HG02623 (cell line): ENCODE measurements around the gene SCYL1.

Experiments used
- ATAC-seq: cut with Tn5 transposase; IDR thresholded peaks from one replicate; pipeline ENCODE4 v1.9.1; 2021; ENCODE audit warnings: moderate library complexity; ENCODE audit not compliant: unreplicated experiment

SCYL1 gene

DNA sequence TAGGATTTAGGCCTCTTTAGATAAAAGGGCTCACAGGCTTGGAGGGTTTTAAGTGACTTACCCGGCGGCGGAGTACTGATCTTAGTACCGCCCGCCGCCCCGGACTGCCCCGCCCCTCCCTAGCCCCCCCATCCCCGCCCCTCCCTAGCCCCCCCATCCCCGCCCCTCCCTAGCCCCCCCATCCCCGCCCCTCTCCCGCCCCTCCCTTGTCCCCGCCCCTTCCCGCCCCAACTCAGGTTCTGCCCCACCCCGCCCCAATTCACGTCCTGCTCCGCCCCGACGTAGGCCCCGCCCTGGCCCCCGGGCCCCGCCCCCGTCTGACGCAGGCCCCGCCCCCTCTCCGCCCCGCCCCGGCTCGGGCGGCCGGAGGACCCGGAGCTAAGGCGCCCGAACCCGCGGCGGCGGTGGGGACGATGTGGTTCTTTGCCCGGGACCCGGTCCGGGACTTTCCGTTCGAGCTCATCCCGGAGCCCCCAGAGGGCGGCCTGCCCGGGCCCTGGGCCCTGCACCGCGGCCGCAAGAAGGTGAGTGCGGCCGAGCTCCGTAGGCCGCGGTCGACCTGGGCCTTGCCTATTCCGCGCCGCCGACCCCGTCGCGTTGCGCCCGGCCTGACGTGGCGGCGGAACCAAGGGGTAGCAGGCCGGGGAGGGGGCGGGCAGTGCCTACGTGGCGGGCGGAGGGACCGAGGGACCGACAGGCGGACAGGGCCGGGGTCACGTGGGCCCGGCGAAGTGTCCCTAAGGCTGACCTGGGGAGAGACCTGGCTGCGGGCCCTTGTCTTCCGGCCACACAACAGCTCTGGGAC lies at the start of gene SCYL1:
Gene SCYL1, plus strand, starts transcription at position 343 of the 805 bp plus-strand sequence. Its CDS starts 71 bp downstream, at position 414.
- ATAC-seq = peak; percentile 70

DNA sequence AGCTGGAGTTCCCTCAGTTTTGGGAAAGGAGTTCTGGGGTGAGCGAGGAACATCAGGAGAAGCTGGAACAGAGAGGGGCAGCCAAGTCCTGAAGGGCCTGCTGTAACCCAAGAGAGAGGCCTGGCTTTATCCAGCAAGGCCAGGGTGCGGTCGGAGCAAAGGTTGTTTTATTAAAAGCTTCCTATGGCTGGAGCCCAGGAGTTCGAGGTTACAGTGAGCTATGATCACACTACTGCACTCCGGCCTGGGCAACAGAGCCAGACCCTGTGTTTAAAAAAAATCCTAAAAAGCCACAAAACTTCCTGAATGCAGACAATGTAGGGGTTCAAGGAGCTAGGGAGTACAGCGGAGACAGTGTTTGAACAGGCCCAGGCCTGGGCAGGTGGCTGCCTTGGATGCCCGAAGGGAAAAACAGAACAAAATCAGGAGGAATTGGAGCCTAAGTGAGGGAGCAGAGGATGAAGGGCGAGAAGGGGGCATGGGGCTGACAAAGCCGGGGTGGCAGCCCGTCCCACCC lies 48.2 kb upstream of the SCYL1 start:
- ATAC-seq = no peak

DNA sequence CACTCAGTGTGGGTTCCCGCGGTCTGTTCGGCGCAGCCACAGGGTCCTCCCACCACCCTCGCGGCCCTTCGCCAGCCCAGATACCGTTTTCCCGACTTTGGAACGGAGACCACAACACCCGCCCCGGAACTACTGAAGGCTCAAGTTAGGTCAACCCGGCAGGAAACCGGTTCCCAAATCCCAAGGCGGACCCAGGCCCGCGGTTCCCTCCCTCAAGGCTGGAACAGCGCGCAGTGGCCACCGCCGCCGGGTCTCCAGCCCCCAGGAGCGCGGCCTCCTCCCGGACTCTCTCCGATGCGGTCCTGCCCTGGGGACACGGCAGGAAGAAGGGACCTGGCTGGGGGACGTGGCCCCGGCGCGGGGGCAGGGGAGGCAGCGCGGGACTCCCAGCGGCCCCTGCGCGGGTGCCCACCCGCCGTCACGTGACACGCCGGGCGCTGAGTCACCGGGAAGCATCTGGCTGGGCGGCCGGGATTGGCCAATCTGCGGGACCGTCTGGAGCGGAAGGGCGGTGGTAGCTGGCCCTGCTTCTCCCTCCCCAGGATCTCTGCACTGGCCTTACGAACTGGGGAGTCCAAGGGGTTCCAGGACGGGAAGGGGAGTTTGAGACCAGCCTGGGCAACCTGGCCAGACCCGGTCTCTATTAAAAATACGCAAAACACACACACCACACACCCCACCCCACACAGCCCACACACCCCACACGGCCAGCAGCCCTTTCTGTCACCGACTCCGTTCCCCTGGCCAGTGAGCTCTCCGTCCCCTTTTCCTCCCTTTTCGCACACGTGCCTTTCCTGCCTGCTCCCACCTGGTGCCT lies 47.5 kb upstream of the SCYL1 start:
- peak; percentile 81 for ATAC-seq

DNA sequence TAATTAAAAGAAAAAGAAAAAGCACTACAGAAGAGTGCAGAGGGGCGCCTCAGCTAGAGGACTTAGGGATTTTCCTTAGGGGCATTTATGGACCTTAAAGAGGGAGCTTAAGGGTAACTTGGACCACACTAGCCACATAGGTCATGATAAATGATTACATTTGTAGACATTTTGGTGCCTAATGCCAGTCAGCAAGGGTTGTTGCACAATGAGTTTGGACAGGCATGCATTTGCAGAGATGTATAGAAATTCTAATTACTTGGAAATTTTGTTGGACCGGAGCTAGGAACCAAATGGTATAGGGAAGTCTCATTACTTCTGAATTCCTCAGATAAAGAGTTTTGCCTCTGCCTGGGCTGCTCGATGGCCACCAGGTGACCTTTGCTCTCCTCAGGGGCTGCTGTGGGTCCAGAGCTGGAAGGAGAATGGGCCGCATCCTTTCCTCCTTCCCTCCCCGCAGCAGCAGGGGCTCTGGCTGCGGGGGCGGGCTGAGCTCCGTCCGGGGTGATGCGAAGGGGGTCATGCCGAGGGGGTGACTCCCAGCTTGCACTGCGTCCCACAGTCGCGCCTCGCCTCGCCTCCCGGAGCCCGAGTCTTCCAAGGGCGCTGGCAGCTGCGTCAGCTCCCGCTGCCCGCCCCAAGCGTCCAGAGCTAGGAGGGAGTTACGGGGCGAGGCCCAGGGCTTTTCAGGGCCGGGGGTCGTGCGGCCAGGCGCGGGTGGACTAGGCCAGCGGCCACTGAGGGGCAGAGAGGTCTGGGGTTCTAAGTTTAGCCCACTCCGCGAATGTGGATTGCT lies 46.3 kb upstream of the SCYL1 start:
- ATAC-seq = no peak

GRCh38 chr11:65479184-65480145 lies 45.4 kb upstream of the SCYL1 start:
- ATAC-seq = no peak

DNA sequence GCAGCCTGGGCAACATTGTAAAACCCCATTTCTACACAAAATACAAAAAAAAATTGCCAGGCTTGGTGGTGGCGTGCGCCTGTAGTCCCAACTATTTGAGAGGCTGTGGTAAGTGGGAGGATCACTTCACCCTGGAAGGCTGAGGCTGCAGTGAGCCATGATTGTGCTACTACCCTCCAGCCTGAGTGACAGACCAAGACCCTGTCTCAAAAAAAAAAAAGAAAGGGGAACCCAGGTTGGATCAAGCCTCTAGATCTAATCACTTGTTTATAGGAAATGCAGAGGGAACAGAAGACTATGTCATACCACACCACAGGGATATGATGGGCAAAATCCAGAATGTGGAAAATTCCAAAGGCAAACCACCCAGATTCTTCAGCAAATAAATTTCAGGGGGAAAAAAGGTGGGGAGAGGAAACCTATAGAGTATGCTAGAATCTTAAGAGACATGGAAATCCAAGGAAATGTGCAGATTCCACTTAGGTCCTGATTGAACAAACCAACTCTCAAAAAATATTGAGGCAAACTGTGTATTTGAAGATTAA lies 42.5 kb upstream of the SCYL1 start:
- ATAC-seq = no peak

GRCh38 chr11:65485920-65486219 lies 39.0 kb upstream of the SCYL1 start:
- ATAC-seq = no peak

DNA sequence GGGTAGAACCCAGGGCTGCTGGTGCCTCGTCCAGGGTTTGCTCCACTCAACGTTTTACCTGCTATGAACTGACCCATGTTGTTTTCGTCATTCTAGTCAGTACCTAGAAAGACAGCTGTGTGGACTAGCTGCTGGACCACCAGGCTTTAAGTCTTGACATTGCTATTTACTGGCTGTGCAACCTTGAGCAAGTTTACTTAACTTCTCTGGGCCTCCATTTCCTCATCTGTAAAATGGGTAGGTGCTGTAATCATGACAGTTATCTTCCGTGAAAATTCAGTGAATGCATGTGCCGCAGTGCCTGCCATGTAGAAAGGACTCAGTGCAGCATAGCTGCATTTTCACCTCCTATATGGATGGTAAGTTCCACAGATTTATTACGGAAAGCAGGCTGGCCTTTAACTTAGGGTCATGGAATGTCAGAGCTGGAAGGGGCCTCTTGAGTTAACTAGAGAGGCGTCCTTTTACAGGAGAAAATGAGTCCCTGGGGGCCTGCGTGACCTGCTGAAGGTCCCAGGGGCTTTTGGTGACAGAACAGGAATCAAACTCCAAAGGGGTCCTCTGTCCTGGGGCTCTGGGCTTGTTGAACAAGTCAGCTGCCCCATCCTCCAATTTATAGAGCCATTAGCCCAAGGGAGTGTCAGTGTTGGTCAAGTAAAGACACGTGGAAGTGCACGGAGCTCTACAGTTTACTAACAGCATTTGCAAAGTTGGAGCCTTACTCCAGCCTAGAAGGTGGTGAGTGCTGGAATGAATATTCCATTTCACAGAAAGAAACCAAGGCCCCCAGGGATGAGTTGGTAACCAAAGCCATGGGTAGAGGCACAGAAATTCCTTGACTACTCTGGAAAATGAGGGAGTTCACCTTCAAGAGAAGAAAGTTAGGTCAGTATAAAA lies 38.1 kb upstream of the SCYL1 start:
- no peak for ATAC-seq

GRCh38 chr11:65487467-65488272 lies 37.2 kb upstream of the SCYL1 start:
- no peak for ATAC-seq

DNA sequence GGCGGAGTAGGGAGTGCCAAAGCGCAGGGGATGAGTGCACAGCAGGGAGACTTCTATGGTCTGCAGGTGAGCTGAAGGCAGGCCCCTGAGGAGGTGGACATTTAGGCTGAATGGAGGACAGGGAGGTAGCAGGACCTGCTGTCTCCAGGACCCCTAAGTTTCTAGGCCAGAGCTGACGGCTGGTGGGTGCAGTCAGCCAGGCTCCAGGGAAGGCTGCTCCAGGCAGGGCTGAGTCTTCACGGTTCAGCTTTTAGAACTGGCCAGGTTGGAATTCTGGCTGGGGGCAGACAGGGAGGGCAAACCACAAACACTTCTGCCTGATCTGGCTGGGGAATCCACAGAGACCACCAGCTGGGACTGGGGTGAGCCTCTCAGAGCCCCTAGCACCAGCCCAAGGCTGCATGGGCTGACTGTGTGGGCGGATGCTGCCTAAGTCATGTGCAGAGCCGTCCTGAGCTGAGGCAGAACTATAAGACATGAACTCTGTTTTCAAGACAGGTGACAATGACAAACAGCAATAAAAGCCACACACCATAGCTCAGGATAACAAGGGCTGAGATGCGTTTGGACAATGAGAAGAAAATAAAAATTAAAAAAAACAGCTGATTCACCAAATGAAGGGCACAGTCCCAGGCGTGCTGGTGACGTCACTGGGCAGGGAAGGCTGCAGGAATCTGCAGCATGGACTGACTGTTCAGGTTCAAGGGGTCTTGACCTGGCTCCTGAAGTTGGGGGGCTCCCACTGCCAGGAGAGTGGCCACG lies 36.4 kb upstream of the SCYL1 start:
- no peak for ATAC-seq

- no peak for ATAC-seq
Observed at GRCh38 chr11:65489035-65489705, 35.7 kb upstream of the SCYL1 start.

DNA sequence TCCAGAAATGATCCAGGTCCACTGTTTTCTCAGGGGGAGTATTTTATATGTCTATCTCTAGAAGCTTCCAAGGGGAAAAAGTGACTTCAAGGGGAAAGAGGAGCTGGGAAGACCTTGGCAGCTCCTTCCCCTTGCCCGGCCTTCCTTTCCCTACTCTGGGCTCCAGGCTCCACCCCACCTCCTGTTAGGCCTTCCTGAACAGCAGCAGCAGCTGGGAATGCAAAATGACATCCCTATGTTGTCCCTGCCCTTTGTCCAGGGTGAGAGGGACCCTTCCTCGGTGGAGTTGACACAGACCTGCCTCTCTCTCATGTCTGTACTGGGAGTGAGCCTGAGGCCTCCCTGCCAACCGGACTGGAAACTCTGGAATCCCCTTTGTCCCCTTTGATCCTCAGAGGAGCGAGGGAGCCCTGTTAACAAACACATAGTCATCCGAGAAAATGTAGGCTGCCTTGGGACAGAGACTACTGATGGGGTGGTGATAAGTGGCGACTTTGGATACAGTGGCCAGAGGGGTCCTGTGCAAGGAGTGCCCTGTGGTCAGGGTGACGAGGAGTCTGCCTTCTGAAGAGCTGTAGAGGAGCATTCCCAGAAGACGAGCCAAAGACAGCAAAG lies 35.1 kb upstream of the SCYL1 start:
- ATAC-seq = no peak

DNA sequence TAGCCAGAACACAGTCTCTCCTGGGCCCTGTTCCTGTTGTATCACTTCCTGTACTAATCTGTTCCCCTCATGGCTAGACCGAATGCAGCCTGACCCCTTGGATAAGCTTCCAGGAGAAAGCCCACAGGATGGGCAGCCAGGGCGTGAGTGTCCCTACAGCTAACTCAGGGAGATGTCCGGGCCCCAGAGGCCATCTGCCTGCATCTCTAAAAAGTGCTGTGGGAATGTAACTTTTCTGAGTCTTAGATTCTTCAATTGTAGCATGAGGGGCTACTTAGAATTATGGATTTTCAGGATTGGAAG lies 33.8 kb upstream of the SCYL1 start:
- ATAC-seq = no peak

GRCh38 chr11:65491614-65492386 lies 33.1 kb upstream of the SCYL1 start:
- no peak for ATAC-seq

GRCh38 chr11:65492387-65492636 lies 32.6 kb upstream of the SCYL1 start:
- no peak for ATAC-seq
